WTC11 (cell line): ENCODE data around the gene ATP11A. TPM values are rescaled to one million over a fixed set of nuclear protein-coding genes. Genes with fewer than 3 reads are reported as not detected.

Experiments used
- ATAC-seq: fragments of 200-7000 bp; cut with Tn5 transposase; 2 replicates; pipeline ENCODE4 v1.10.0; 2021; ENCODE audit warnings: mild to moderate bottlenecking, moderate library complexity
- CTCF ChIA-PET: fragments of 300-600 bp; sonication (Branson Sonifier 250); formaldehyde crosslinking; loops from one replicate; lab custom pipeline; 2021; ENCODE audit warnings: antibody characterized with exemption; lab: Charles Lee
- POLR2A ChIA-PET: fragments of 350-600 bp; sonication (Branson Sonifier 250); formaldehyde crosslinking; loops from one replicate; lab custom pipeline; 2021; ENCODE audit warnings: antibody characterized with exemption; lab: Charles Lee
- DNase-seq: peaks from one replicate; pipeline ENCODE4 v3.0.0; 2021; ENCODE audit warnings: low spot score
- H3K27ac Mint-ChIP-seq: 2 replicates; pipeline ENCODE4 v1.8.0; 2021; ENCODE audit warnings: mixed read lengths
- H3K27me3 Mint-ChIP-seq: 2 replicates; pipeline ENCODE4 v1.8.0; 2021; ENCODE audit warnings: low read depth, mild to moderate bottlenecking, moderate library complexity, mixed read lengths
- H3K36me3 Mint-ChIP-seq: 2 replicates; pipeline ENCODE4 v1.8.0; 2021; ENCODE audit warnings: mixed read lengths
- H3K4me1 Mint-ChIP-seq: 2 replicates; pipeline ENCODE4 v1.8.0; 2022; ENCODE audit warnings: mixed read lengths
- H3K4me3 Mint-ChIP-seq: 2 replicates; pipeline ENCODE4 v1.8.0; 2021; ENCODE audit warnings: mild to moderate bottlenecking, moderate library complexity, mixed read lengths
- H3K9me3 Mint-ChIP-seq: 2 replicates; pipeline ENCODE4 v1.8.0; 2021; ENCODE audit warnings: mixed read lengths
- ATF2 ChIP-seq: sonication (generic); formaldehyde crosslinking; IDR thresholded peaks from 2 replicates; pipeline ENCODE4 v1.8.1; 2022; ENCODE audit warnings: low read depth, missing genetic modification reagents, borderline replicate concordance
- ATF6 ChIP-seq: sonication (generic); formaldehyde crosslinking; IDR thresholded peaks from 2 replicates; pipeline ENCODE4 v1.8.1; 2023; ENCODE audit warnings: mild to moderate bottlenecking, missing genetic modification reagents
- E2F1 ChIP-seq: sonication (generic); formaldehyde crosslinking; IDR thresholded peaks from 2 replicates; pipeline ENCODE4 v1.8.0; 2022; ENCODE audit warnings: mild to moderate bottlenecking, missing genetic modification reagents
- FOXK1 ChIP-seq: sonication (generic); formaldehyde crosslinking; IDR thresholded peaks from 2 replicates; pipeline ENCODE4 v1.8.0; 2022; ENCODE audit warnings: mild to moderate bottlenecking, moderate library complexity, missing genetic modification reagents
- GRHL2 ChIP-seq: fragments of 250-450 bp; sonication (Bioruptor Pico); IDR thresholded peaks from 2 replicates; pipeline ENCODE4 v1.8.0; 2022; ENCODE audit warnings: mild to moderate bottlenecking, moderate library complexity; ENCODE audit not compliant: insufficient replicate concordance, severe bottlenecking
- IRF1 ChIP-seq: sonication (generic); formaldehyde crosslinking; IDR thresholded peaks from 2 replicates; pipeline ENCODE4 v1.8.0; 2023; ENCODE audit warnings: missing genetic modification reagents
- IRF2 ChIP-seq: sonication (generic); formaldehyde crosslinking; IDR thresholded peaks from 2 replicates; pipeline ENCODE4 v1.8.0; 2022; ENCODE audit warnings: low read depth, missing genetic modification reagents, borderline replicate concordance
- NFE2L1 ChIP-seq: sonication (generic); formaldehyde crosslinking; IDR thresholded peaks from 2 replicates; pipeline ENCODE4 v1.8.1; 2023; ENCODE audit warnings: missing genetic modification reagents
- NFYB ChIP-seq: sonication (generic); formaldehyde crosslinking; conservative IDR thresholded peaks from 2 replicates; pipeline ENCODE4 v1.8.0; 2022; ENCODE audit warnings: low read depth, missing genetic modification reagents
- NR1H2 ChIP-seq: sonication (generic); formaldehyde crosslinking; IDR thresholded peaks from 2 replicates; pipeline ENCODE4 v1.9.0; 2021; ENCODE audit warnings: mild to moderate bottlenecking, moderate library complexity, missing genetic modification reagents
- OVOL2 ChIP-seq: fragments of 250-450 bp; sonication (Bioruptor Pico); IDR thresholded peaks from 2 replicates; pipeline ENCODE4 v1.9.0; 2021; ENCODE audit warnings: mild to moderate bottlenecking, borderline replicate concordance
- PRDM15 ChIP-seq: sonication (generic); formaldehyde crosslinking; IDR thresholded peaks from 2 replicates; pipeline ENCODE4 v1.8.0; 2022; ENCODE audit warnings: missing genetic modification reagents
- RELA ChIP-seq: sonication (generic); formaldehyde crosslinking; IDR thresholded peaks from 2 replicates; pipeline ENCODE4 v1.8.1; 2022; ENCODE audit warnings: missing genetic modification reagents, mild to moderate bottlenecking, borderline replicate concordance
- RORB ChIP-seq: fragments of 250-450 bp; sonication (Bioruptor Pico); IDR thresholded peaks from 2 replicates; pipeline ENCODE4 v1.9.0; 2021; ENCODE audit warnings: mild to moderate bottlenecking
- STAT6 ChIP-seq: sonication (generic); formaldehyde crosslinking; conservative IDR thresholded peaks from 2 replicates; pipeline ENCODE4 v1.8.1; 2023; ENCODE audit warnings: mild to moderate bottlenecking, low read depth, missing genetic modification reagents, moderate library complexity
- TEAD4 ChIP-seq: sonication (generic); formaldehyde crosslinking; IDR thresholded peaks from 2 replicates; pipeline ENCODE4 v1.8.0; 2022; ENCODE audit warnings: mild to moderate bottlenecking, missing genetic modification reagents
- ZBTB43 ChIP-seq: sonication (generic); formaldehyde crosslinking; IDR thresholded peaks from 2 replicates; pipeline ENCODE4 v1.8.1; 2023; ENCODE audit warnings: mild to moderate bottlenecking, missing genetic modification reagents
- ZNF121 ChIP-seq: sonication (generic); formaldehyde crosslinking; IDR thresholded peaks from 2 replicates; pipeline ENCODE4 v1.8.0; 2023; ENCODE audit warnings: missing genetic modification reagents
- ZNF263 ChIP-seq: sonication (generic); formaldehyde crosslinking; IDR thresholded peaks from 2 replicates; pipeline ENCODE4 v1.8.1; 2022; ENCODE audit warnings: low read depth, mild to moderate bottlenecking, moderate library complexity, missing genetic modification reagents
- ZNF416 ChIP-seq: fragments of 250-450 bp; sonication (Bioruptor Pico); IDR thresholded peaks from 2 replicates; pipeline ENCODE4 v1.9.0; 2021; ENCODE audit warnings: mild to moderate bottlenecking, inconsistent platforms
- ZSCAN18 ChIP-seq: fragments of 250-450 bp; sonication (Bioruptor Pico); IDR thresholded peaks from 2 replicates; pipeline ENCODE4 v2.1.2; 2022; ENCODE audit warnings: mild to moderate bottlenecking, moderate library complexity
- total RNA-seq: library from RNA; stranded (reverse); gene quantifications from 3 replicates; pipeline ENCODE4 v1.2.3, GENCODE V29; 2021

ATP11A gene
- total RNA-seq, 1 experiment from 2014 or later: 100 TPM

- no peak for TF ChIP-seq ZBTB43
- TF ChIP-seq STAT6 (CRISPR knock-in tag): no peak
- no peak for TF ChIP-seq RELA (CRISPR knock-in tag)
- no peak for TF ChIP-seq RORB (CRISPR knock-in tag)
- TF ChIP-seq OVOL2 (CRISPR knock-in tag): no peak
- no peak for TF ChIP-seq IRF1 (CRISPR knock-in tag)
Measured at GRCh38 chr13:112928972-112929782, 239.3 kb downstream of the ATP11A start (continued).

GRCh38 chr13:112929783-112930055 is 239.9 kb downstream of the ATP11A start:
- POLR2A ChIA-PET: no interaction called here

More at GRCh38 chr13:112929783-112930055, 239.9 kb downstream of the ATP11A start:
- DNase-seq: no peak
- Mint-ChIP-seq H3K4me1 (peaks cover 22% of the 10 kb centered on the region), H3K4me3 (no peak overlapping the region), H3K27ac (no peak overlapping the region), H3K27me3 (no peaks in the 10 kb centered on the region)
- no peak for TF ChIP-seq ZNF416 (CRISPR knock-in tag)
- no peak for TF ChIP-seq IRF2 (CRISPR knock-in tag)
- no peak for TF ChIP-seq TEAD4 (CRISPR knock-in tag)
- no peak for TF ChIP-seq ZNF121
- no peak for TF ChIP-seq NFYB
- no peak for TF ChIP-seq PRDM15 (CRISPR knock-in tag)
- TF ChIP-seq NFE2L1 (CRISPR knock-in tag): no peak
- TF ChIP-seq NR1H2: no peak
- TF ChIP-seq E2F1 (CRISPR knock-in tag): no peak
- TF ChIP-seq ATF6 (CRISPR knock-in tag): no peak
- no peak for TF ChIP-seq ZSCAN18 (CRISPR knock-in tag)
- TF ChIP-seq FOXK1 (CRISPR knock-in tag): no peak
- no peak for TF ChIP-seq GRHL2
- TF ChIP-seq ATF2: no peak
- TF ChIP-seq ZNF263 (CRISPR knock-in tag): no peak
- TF ChIP-seq, all 79 proteins: peak for 0
- peaks cover 16% of the 10 kb centered on the region for H3K9me3 Mint-ChIP-seq
- H3K36me3 Mint-ChIP-seq: peaks cover 13% of the 10 kb centered on the region
- no peak for ATAC-seq
- CTCF ChIA-PET: interaction anchor here (1.6 to 3.6 kb wide), 2 partner anchors 14 to 100 kb away, joined by 7 to 18 read pairs; no protein-coding TSS in a partner anchor
